ENCODE data around the gene TRIM23.

The TRIM23 gene

DNA sequence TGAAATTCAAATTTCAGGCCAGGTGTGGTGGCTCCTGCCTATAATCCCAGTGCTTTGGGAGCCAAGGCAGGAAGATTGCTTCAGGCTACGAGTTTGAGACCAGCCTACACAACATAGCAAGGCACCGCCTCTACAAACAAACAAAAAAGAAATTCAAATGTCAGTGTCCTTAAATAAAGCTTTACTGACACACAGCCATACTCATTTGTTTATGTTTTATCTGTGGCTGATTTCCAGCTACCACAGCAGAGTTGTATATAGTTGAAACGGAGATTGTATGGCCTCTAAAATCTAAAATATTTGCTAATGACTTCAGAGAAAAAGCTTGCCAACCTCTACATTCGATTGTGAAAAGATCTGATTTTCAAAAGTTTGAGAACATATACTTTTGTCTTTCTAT is 16.1 kb upstream of the TRIM23 start:
- Histone ChIP-seq H2BK120ac (ENCODE audit: low read depth, low read length) (no peak overlapping the region), H3K27ac (replicated peaks; ENCODE audit: low read length) (no peak overlapping the region)

GRCh38 chr5:65630981-65631380 is 6.8 kb upstream of the TRIM23 start:
- H3K27ac ChIP-seq (replicated peaks; ENCODE audit: low read length) = no peak overlapping the region
- H2BK15ac ChIP-seq (ENCODE audit: low read length) = no peak overlapping the region
- H3K9ac ChIP-seq (ENCODE audit: low read depth, low read length, poor library complexity) = no peak overlapping the region
- no peak overlapping the region for H4K91ac ChIP-seq (ENCODE audit: low read depth, low read length, poor library complexity)
- H3K27me3 ChIP-seq (ENCODE audit: control insufficient read depth in 3 of 3, insufficient read depth in 3 of 3, low read depth in 1 of 3, low read length in 3 of 3) = no peaks in the 10 kb centered on the region
- no peak overlapping the region for H3K4me3 ChIP-seq (ENCODE audit: low read length in 2 of 2)
- H3K18ac ChIP-seq (ENCODE audit: low read length) = no peak overlapping the region
- H4K8ac ChIP-seq (ENCODE audit: low read depth, low read length) = no peak overlapping the region
- H3K79me1 ChIP-seq (ENCODE audit: low read depth, low read length) = no peaks in the 10 kb centered on the region
- no peak overlapping the region for H2AFZ ChIP-seq (ENCODE audit: low read length)
- DNase-seq (ENCODE audit: low spot score) = no peak
- H3K4ac ChIP-seq (ENCODE audit: low read length) = no peak overlapping the region
- no peak overlapping the region for H3K4me2 ChIP-seq (ENCODE audit: insufficient read depth, low read length, poor library complexity, severe bottlenecking)
- H3K23ac ChIP-seq (ENCODE audit: low read depth, low read length, poor library complexity) = no peak overlapping the region
- H3K4me1 ChIP-seq (ENCODE audit: control insufficient read depth in 2 of 2, insufficient read depth in 1 of 2, low read depth in 1 of 2, low read length in 2 of 2) = peaks cover under 1 to 2% of the 10 kb centered on the region in 2 donors
- no peaks in the 10 kb centered on the region for H3K9me3 ChIP-seq (replicated peaks in 1 of 2; ENCODE audit: control insufficient read depth in 2 of 2, insufficient read depth in 1 of 2, low read depth in 1 of 2, low read length in 2 of 2)
- H2AK5ac ChIP-seq (ENCODE audit: low read depth, low read length) = no peak overlapping the region
- H2BK120ac ChIP-seq (ENCODE audit: low read depth, low read length) = no peak overlapping the region
- H2BK12ac ChIP-seq (ENCODE audit: low read length) = no peak overlapping the region
- H2BK5ac ChIP-seq (ENCODE audit: low read length) = no peak overlapping the region
- H3K14ac ChIP-seq (ENCODE audit: low read length) = no peak overlapping the region
- H3K36me3 ChIP-seq (replicated peaks in 1 of 2; ENCODE audit: control insufficient read depth in 2 of 2, insufficient read depth in 2 of 2, low read length in 2 of 2) = peaks cover 4 to 22% of the 10 kb centered on the region in 2 donors

More for the DNA sequence above, 16.1 kb upstream of the TRIM23 start:
- H3K14ac ChIP-seq (ENCODE audit: low read length) = no peak overlapping the region
- no peak overlapping the region for H2BK5ac ChIP-seq (ENCODE audit: low read length)
- no peak overlapping the region for H3K4ac ChIP-seq (ENCODE audit: low read length)
- peaks cover 5 to 57% of the 10 kb centered on the region in 2 donors for H3K36me3 ChIP-seq (replicated peaks in 1 of 2; ENCODE audit: control insufficient read depth in 2 of 2, insufficient read depth in 2 of 2, low read length in 2 of 2)
- no peak for DNase-seq (ENCODE audit: low spot score)
- no peak overlapping the region for H3K23ac ChIP-seq (ENCODE audit: low read depth, low read length, poor library complexity)
- no peak overlapping the region for H2BK15ac ChIP-seq (ENCODE audit: low read length)
- WGBS, 2 donors (ENCODE audit: extremely low coverage in 2 of 2, insufficient read length in 2 of 2, insufficient replicate concordance in 1 of 2) = no CpG with 5 or more reads among the region's 4 CpGs
- no peak overlapping the region for H3K4me2 ChIP-seq (ENCODE audit: insufficient read depth, low read length, poor library complexity, severe bottlenecking)
- no peaks in the 10 kb centered on the region for H3K79me1 ChIP-seq (ENCODE audit: low read depth, low read length)
- no peak overlapping the region for H4K91ac ChIP-seq (ENCODE audit: low read depth, low read length, poor library complexity)
- H2AK5ac ChIP-seq (ENCODE audit: low read depth, low read length) = no peak overlapping the region
- H3K18ac ChIP-seq (ENCODE audit: low read length) = no peak overlapping the region
- no peaks in the 10 kb centered on the region for H3K9me3 ChIP-seq (replicated peaks in 1 of 2; ENCODE audit: control insufficient read depth in 2 of 2, insufficient read depth in 1 of 2, low read depth in 1 of 2, low read length in 2 of 2)
- H2AFZ ChIP-seq (ENCODE audit: low read length) = no peak overlapping the region
- H3K9ac ChIP-seq (ENCODE audit: low read depth, low read length, poor library complexity) = no peak overlapping the region
- no peaks in the 10 kb centered on the region for H3K27me3 ChIP-seq (ENCODE audit: control insufficient read depth in 3 of 3, insufficient read depth in 3 of 3, low read depth in 1 of 3, low read length in 3 of 3)
- H2BK12ac ChIP-seq (ENCODE audit: low read length) = no peak overlapping the region
- H3K4me1 ChIP-seq (ENCODE audit: control insufficient read depth in 2 of 2, insufficient read depth in 1 of 2, low read depth in 1 of 2, low read length in 2 of 2) = no peaks in the 10 kb centered on the region
- no peak overlapping the region for H3K4me3 ChIP-seq (ENCODE audit: low read length in 2 of 2)
- H4K8ac ChIP-seq (ENCODE audit: low read depth, low read length) = no peak overlapping the region

DNA sequence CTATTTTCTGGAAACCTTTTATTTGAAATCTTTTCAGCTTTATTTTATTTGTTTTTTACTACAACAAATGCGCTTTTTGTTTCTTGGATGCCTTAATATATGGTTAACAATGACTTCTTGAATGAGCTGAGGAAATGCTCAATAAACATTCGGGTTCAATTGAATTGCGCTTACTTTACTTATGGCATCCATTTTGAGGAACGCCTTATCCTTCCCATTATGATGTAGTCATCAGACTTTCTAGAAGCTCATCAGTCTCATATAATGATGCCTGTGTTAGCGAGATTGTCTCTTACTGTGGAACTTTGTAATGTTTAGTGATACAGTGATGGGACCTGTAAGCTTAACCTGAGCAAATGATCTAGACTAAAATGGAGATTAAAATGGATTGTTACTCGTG is 1.6 kb upstream of the TRIM23 start:
- Histone ChIP-seq H3K9me3 (replicated peaks in 1 of 2; ENCODE audit: control insufficient read depth in 2 of 2, insufficient read depth in 1 of 2, low read depth in 1 of 2, low read length in 2 of 2) (no peaks in the 10 kb centered on the region), H2AK5ac (ENCODE audit: low read depth, low read length) (no peak overlapping the region), H3K36me3 (replicated peaks in 1 of 2; ENCODE audit: control insufficient read depth in 2 of 2, insufficient read depth in 2 of 2, low read length in 2 of 2) (peaks cover 2 to 15% of the 10 kb centered on the region in 2 donors), H4K91ac (ENCODE audit: low read depth, low read length, poor library complexity) (no peak overlapping the region), H3K14ac (ENCODE audit: low read length) (no peak overlapping the region), H3K27me3 (ENCODE audit: control insufficient read depth in 3 of 3, insufficient read depth in 3 of 3, low read depth in 1 of 3, low read length in 3 of 3) (no peaks in the 10 kb centered on the region), H3K4me2 (ENCODE audit: insufficient read depth, low read length, poor library complexity, severe bottlenecking) (no peak overlapping the region), H2BK12ac (ENCODE audit: low read length) (no peak overlapping the region), H3K27ac (replicated peaks; ENCODE audit: low read length) (no peak overlapping the region), H3K79me1 (ENCODE audit: low read depth, low read length) (no peaks in the 10 kb centered on the region), H3K23ac (ENCODE audit: low read depth, low read length, poor library complexity) (no peak overlapping the region), H3K4ac (ENCODE audit: low read length) (no peak overlapping the region), H2BK5ac (ENCODE audit: low read length) (no peak overlapping the region), H2BK120ac (ENCODE audit: low read depth, low read length) (no peak overlapping the region), H3K9ac (ENCODE audit: low read depth, low read length, poor library complexity) (no peak overlapping the region), H2AFZ (ENCODE audit: low read length) (no peak overlapping the region), H3K18ac (ENCODE audit: low read length) (no peak overlapping the region), H3K4me3 (ENCODE audit: low read length in 2 of 2) (peak overlapping the region in 1 of 2 donors; percentile 75), H4K8ac (ENCODE audit: low read depth, low read length) (no peak overlapping the region), H3K4me1 (ENCODE audit: control insufficient read depth in 2 of 2, insufficient read depth in 1 of 2, low read depth in 1 of 2, low read length in 2 of 2) (peaks cover 6 to 13% of the 10 kb centered on the region in 2 donors), H2BK15ac (ENCODE audit: low read length) (no peak overlapping the region)
- no peak for DNase-seq (ENCODE audit: low spot score)
- no CpG with 5 or more reads among the region's 6 CpGs for WGBS, 2 donors (ENCODE audit: extremely low coverage in 2 of 2, insufficient read length in 2 of 2, insufficient replicate concordance in 1 of 2)

GRCh38 chr5:65624571-65625555 is 730 bp upstream of the TRIM23 start, which contains the start of the genes SHLD3 and TRAPPC13:
SHLD3 (plus strand) TSS chr5:65625027; CDS start chr5:65629588, 4,561 bp downstream.
TRAPPC13 (plus strand) TSS chr5:65625027; CDS start chr5:65625061, 34 bp downstream.
- peak within 1 kb of the TSS; percentile 50 for H3K27ac ChIP-seq (replicated peaks; ENCODE audit: low read length)
- H3K18ac ChIP-seq (ENCODE audit: low read length) = peak within 1 kb of the TSS; percentile 94
- H2BK5ac ChIP-seq (ENCODE audit: low read length) = no peak within 1 kb of the TSS
- H2BK12ac ChIP-seq (ENCODE audit: low read length) = no peak within 1 kb of the TSS
- WGBS, 2 donors (ENCODE audit: extremely low coverage in 2 of 2, insufficient read length in 2 of 2, insufficient replicate concordance in 1 of 2) = no CpG with 5 or more reads among the region's 36 CpGs
- peak within 1 kb of the TSS; percentile 93 for H3K9ac ChIP-seq (ENCODE audit: low read depth, low read length, poor library complexity)
- H3K14ac ChIP-seq (ENCODE audit: low read length) = no peak within 1 kb of the TSS
- no peaks in the 10 kb centered on the region for H3K27me3 ChIP-seq (ENCODE audit: control insufficient read depth in 3 of 3, insufficient read depth in 3 of 3, low read depth in 1 of 3, low read length in 3 of 3)
- H4K8ac ChIP-seq (ENCODE audit: low read depth, low read length) = peak within 1 kb of the TSS; percentile 66
- H3K4me1 ChIP-seq (ENCODE audit: control insufficient read depth in 2 of 2, insufficient read depth in 1 of 2, low read depth in 1 of 2, low read length in 2 of 2) = peaks cover 6 to 13% of the 10 kb centered on the region in 2 donors
- no peak within 1 kb of the TSS for H4K91ac ChIP-seq (ENCODE audit: low read depth, low read length, poor library complexity)
- peak within 1 kb of the TSS; percentile 66 for H3K4me2 ChIP-seq (ENCODE audit: insufficient read depth, low read length, poor library complexity, severe bottlenecking)
- H3K23ac ChIP-seq (ENCODE audit: low read depth, low read length, poor library complexity) = no peak within 1 kb of the TSS
- no peak within 1 kb of the TSS for H2BK15ac ChIP-seq (ENCODE audit: low read length)
- peak within 1 kb of the TSS; percentile 75 to 97 for H3K4me3 ChIP-seq (ENCODE audit: low read length in 2 of 2)
- H2BK120ac ChIP-seq (ENCODE audit: low read depth, low read length) = no peak within 1 kb of the TSS
- no peak within 1 kb of the TSS for H2AK5ac ChIP-seq (ENCODE audit: low read depth, low read length)
- peak; percentile 85 for DNase-seq (ENCODE audit: low spot score)
- no peaks in the 10 kb centered on the region for H3K79me1 ChIP-seq (ENCODE audit: low read depth, low read length)
- peak within 1 kb of the TSS; percentile 93 for H2AFZ ChIP-seq (ENCODE audit: low read length)
- no peaks in the 10 kb centered on the region for H3K9me3 ChIP-seq (replicated peaks in 1 of 2; ENCODE audit: control insufficient read depth in 2 of 2, insufficient read depth in 1 of 2, low read depth in 1 of 2, low read length in 2 of 2)
- peaks cover 2 to 12% of the 10 kb centered on the region in 2 donors for H3K36me3 ChIP-seq (replicated peaks in 1 of 2; ENCODE audit: control insufficient read depth in 2 of 2, insufficient read depth in 2 of 2, low read length in 2 of 2)
- no peak within 1 kb of the TSS for H3K4ac ChIP-seq (ENCODE audit: low read length)

Measured in neuronal stem cell (in vitro differentiated cells).